HEK293T (cell line): ENCODE results near the gene GOLGA7B.
A peak's percentile ranks its signal among the peaks of the same experiment; 100 is the strongest.

Experiments
- CTCF ChIA-PET: fragments of 350-600 bp; formaldehyde crosslinking; extraction: SDS; loops from one replicate; lab custom pipeline; 2021; ENCODE audit warnings: antibody characterized with exemption, inconsistent platforms; lab: Yijun Ruan, JAX
- POLR2A ChIA-PET: fragments of 350-600 bp; formaldehyde crosslinking; extraction: SDS; loops from one replicate; lab custom pipeline; 2020; ENCODE audit warnings: antibody characterized with exemption, inconsistent platforms; lab: Yijun Ruan, JAX
- DNase-seq: peaks from one replicate; pipeline ENCODE4 v3.0.0; 2012; ENCODE audit warnings: mixed read lengths; ENCODE audit errors: extremely low spot score
- ARNT ChIP-seq: fragments of 450-650 bp; IDR thresholded peaks from 2 replicates; pipeline ENCODE4 v1.6.1; 2017; ENCODE audit warnings: mild to moderate bottlenecking
- BHLHE40 ChIP-seq: fragments of 450-650 bp; IDR thresholded peaks from 2 replicates; pipeline ENCODE4 v1.6.1; 2016; ENCODE audit warnings: mild to moderate bottlenecking, moderate library complexity, borderline replicate concordance
- CTBP1 ChIP-seq: fragments of 450-650 bp; IDR thresholded peaks from 2 replicates; pipeline ENCODE4 v1.6.1; 2016; ENCODE audit warnings: borderline replicate concordance
- ELF4 ChIP-seq: fragments of 450-650 bp; IDR thresholded peaks from 2 replicates; pipeline ENCODE4 v1.6.1; 2017; ENCODE audit warnings: antibody characterized with exemption
- FOXA1 ChIP-seq: fragments of 450-650 bp; IDR thresholded peaks from 2 replicates; pipeline ENCODE4 v1.6.1; 2016; ENCODE audit warnings: mild to moderate bottlenecking
- FOXK2 ChIP-seq: fragments of 450-650 bp; IDR thresholded peaks from 2 replicates; pipeline ENCODE4 v1.6.1; 2016; ENCODE audit warnings: mild to moderate bottlenecking
- FOXM1 ChIP-seq: fragments of 450-650 bp; IDR thresholded peaks from 2 replicates; pipeline ENCODE4 v1.6.1; 2017; ENCODE audit warnings: mild to moderate bottlenecking, borderline replicate concordance
- HDGF ChIP-seq: fragments of 450-650 bp; IDR thresholded peaks from 2 replicates; pipeline ENCODE4 v1.6.1; 2017; ENCODE audit warnings: antibody characterized with exemption, borderline replicate concordance
- L3MBTL2 ChIP-seq: fragments of 450-650 bp; conservative IDR thresholded peaks from 2 replicates; pipeline ENCODE4 v1.6.1; 2016; ENCODE audit warnings: mild to moderate bottlenecking
- LEF1 ChIP-seq: fragments of 450-650 bp; IDR thresholded peaks from 2 replicates; pipeline ENCODE4 v1.6.1; 2017; ENCODE audit warnings: mild to moderate bottlenecking, borderline replicate concordance
- NFRKB ChIP-seq: fragments of 450-650 bp; IDR thresholded peaks from 2 replicates; pipeline ENCODE4 v1.6.1; 2016; ENCODE audit warnings: mild to moderate bottlenecking, moderate library complexity
- SP1 ChIP-seq: fragments of 450-650 bp; IDR thresholded peaks from 2 replicates; pipeline ENCODE4 v1.6.1; 2017
- SUZ12 ChIP-seq: fragments of 450-650 bp; IDR thresholded peaks from 2 replicates; pipeline ENCODE4 v1.6.1; 2016; ENCODE audit warnings: mild to moderate bottlenecking
- TARDBP ChIP-seq: fragments of 450-650 bp; IDR thresholded peaks from 2 replicates; pipeline ENCODE4 v1.6.1; 2016
- ZNF384 ChIP-seq: fragments of 450-650 bp; IDR thresholded peaks from 2 replicates; pipeline ENCODE4 v1.6.1; 2016
- TF ChIP-seq, protein P1 (sequence below): fragments of 450-650 bp; IDR thresholded peaks from 2 replicates; pipeline ENCODE4 v1.6.1; 2016

The GOLGA7B gene

DNA sequence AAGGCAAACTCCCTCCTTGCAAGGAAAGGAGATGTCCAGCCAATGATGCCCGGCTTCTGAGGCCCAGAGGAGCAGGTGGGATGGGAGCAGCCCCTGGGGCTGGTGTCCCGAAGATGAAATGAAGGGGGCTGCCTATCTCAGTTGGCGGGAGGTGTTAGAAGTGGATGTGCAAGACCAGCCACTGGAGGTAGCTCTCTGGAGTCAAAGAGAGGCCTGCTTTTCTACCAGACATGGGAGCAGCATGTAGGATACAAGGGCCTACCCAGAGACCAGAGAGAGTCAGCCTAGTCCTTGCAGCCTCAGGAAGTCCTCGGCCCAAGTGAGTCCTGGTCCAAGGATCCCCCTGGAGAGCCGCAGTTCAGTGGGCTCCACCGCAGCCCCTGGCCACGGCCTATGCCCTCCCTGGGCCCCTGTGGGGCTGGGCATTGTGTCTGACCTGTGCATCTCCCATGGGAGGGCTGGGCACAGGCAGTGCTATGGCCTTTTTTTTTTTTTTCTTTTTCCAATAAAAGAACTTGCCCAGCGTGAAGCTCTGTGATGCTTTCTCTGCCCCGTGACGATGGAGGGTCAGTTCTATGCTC lies 17.7 kb downstream of the GOLGA7B start:
- POLR2A ChIA-PET: no interaction called here
- CTCF ChIA-PET: interaction anchor here (0.6 to 3.3 kb wide), 3 partner anchors 21 to 107 kb away, joined by 3 to 15 read pairs (median 7); no protein-coding TSS in a partner anchor

DNA sequence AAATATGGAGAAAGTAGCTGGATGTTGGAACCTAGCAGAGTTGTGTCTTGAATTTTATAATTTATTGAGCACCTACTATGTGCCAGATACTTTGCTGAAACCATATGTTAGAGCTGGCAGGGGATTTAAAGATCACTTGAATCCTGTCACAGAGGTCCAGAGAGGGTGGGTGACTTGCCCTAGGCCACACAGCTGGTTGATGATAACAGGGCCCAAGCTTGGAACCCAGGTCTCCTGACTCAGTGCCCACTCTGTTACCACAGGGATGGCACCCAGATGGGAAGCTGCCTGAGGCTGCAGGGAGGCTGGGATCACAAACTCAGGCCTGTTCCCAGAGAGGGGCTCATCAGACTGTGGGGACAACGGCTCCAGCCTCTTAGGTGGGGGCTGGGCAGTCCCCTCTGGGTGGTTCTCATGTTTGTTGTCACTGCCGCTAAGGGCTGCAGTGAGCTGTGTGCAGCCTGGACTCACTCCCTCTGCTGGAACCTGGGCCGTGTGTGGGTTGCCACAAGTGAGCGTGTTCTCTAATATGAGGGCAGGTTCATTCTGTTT lies 18.6 kb downstream of the GOLGA7B start:
- POLR2A ChIA-PET: no interaction called here
- TF ChIP-seq ZNF384 (no peak), FOXM1 (no peak), SP1 (no peak), SUZ12 (no peak), FOXA1 (no peak), NFRKB (no peak), HDGF (no peak), TARDBP (no peak), ARNT (no peak), ELF4 (no peak), BHLHE40 (no peak), CTBP1 (no peak), L3MBTL2 (no peak), FOXK2 (no peak), LEF1 (no peak)
- TF ChIP-seq, protein P1, sequence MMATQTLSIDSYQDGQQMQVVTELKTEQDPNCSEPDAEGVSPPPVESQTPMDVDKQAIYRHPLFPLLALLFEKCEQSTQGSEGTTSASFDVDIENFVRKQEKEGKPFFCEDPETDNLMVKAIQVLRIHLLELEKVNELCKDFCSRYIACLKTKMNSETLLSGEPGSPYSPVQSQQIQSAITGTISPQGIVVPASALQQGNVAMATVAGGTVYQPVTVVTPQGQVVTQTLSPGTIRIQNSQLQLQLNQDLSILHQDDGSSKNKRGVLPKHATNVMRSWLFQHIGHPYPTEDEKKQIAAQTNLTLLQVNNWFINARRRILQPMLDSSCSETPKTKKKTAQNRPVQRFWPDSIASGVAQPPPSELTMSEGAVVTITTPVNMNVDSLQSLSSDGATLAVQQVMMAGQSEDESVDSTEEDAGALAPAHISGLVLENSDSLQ: no peak

More for the DNA sequence above, 17.7 kb downstream of the GOLGA7B start:
- no peak for TF ChIP-seq FOXK2
- no peak for TF ChIP-seq ELF4
- TF ChIP-seq LEF1: no peak
- no peak for TF ChIP-seq BHLHE40
- no peak for TF ChIP-seq CTBP1
- no peak for TF ChIP-seq SP1
- TF ChIP-seq NFRKB: no peak
- TF ChIP-seq SUZ12: no peak
- no peak for DNase-seq

DNA sequence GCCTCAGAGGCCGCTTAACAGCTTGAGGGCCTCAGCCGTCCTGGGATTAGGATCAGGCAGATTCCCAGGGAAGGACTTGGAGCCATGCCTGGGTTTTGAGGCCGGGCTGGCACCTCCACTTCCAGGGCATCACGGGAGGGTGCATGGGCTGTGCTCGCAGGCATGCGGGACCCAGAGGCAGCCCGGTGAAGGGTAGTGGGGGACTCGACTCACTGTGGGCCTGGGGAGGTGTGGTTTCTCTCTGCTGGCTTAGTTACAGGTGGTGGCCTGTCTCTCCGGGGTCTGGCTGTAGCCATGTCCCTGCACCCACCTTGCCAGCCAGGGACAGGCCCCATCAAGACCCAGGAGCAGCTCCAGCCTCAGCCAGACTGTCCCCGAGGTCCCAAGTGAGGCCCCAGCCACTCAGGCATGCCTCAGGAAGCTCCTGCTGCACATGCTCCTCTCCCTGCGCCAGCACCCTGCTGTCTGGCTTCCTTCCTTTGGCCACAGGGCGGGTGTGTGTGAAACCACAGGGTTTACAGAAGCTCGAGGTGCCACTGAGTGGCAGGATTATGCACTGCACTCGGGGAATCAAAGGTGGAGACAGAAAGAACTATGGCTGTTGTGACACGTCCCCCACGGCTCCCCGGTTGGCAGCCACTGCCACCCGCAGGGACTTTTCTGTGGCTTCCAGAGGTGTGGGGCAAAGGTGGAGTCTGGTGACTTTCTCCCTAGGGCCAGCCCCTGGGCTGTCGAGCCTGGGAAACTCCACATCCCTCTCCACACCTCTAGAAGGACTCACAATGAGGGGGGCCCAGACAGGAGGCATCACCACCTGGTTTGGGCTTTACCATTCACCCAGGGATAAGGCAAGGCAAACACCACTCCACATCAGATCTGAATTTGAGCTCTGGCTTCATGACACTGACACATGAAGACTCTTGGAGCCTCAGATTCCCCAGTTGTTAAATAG lies 19.7 kb downstream of the GOLGA7B start:
- CTCF ChIA-PET: interaction anchor here (0.6 to 3.3 kb wide), 12 partner anchors 8 to 173 kb away, joined by 3 to 15 read pairs (median 4); no protein-coding TSS in a partner anchor

More for the DNA sequence above, 18.6 kb downstream of the GOLGA7B start:
- DNase-seq: no peak
- CTCF ChIA-PET: interaction anchor here (0.6 to 3.3 kb wide), 4 partner anchors 20 to 108 kb away, joined by 3 to 15 read pairs (median 6); no protein-coding TSS in a partner anchor

DNA sequence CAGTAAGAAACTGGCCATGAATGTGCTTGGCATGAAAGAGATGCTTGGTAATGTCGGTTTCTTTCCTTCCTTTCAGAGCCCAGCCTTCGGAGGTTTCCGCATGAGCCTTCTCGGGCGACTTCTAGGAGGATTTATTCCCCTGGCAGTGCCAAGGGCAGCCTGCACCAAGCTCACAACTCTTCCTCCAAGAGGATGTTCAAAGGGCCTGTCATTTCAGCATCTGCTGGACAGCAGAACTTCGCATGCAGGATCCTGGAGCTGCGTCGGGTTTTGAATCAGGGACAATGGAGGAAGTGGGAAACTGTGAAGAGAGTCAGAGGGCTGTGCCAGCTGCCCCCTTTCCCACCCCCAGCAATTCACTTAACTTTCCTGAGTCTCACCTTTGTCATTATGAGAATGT lies 21.3 kb downstream of the GOLGA7B start:
- ChIA-PET POLR2A (no interaction called here), CTCF (interaction anchor here (0.5 to 1.4 kb wide), 3 partner anchors 34 to 176 kb away, joined by 3 to 5 read pairs (median 3); no protein-coding TSS in a partner anchor)
- TF ChIP-seq ZNF384 (no peak), HDGF (no peak), TARDBP (no peak), ELF4 (no peak), ARNT (no peak), SUZ12 (no peak), SP1 (no peak)
- TF ChIP-seq, protein P1: no peak
- no peak for DNase-seq

More for the DNA sequence above, 19.7 kb downstream of the GOLGA7B start:
- DNase-seq: peak; percentile 92
- TF ChIP-seq LEF1 (no peak), SP1 (no peak), ARNT (no peak), SUZ12 (no peak)
- TF ChIP-seq, protein P1: peak; percentile 78
- POLR2A ChIA-PET: interaction anchor here (0.6 kb wide), 1 partner anchor 8 kb away, joined by 3 read pairs; no protein-coding TSS in a partner anchor

DNA sequence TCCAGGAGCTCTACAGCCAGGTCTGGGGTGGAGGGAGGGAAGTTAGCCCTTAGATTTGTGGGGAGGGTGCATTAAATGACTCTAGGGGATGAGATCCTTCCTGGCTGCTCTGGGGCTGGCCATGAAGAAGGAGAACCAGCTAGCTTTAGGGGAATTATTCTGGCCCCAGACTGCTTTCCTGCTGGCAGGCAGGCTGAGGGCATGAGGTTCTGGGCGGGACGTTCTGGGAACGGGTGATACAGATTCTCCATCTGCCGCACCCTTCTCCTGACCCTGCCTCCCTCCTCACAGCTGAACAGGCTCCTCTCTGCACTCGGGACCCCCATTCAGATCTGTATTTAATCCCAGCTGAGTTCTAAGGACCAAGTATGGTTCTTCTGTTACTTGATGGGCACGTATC lies 23.9 kb downstream of the GOLGA7B start:
- POLR2A ChIA-PET: no interaction called here
- no peak for TF ChIP-seq FOXM1
- TF ChIP-seq LEF1: no peak
- TF ChIP-seq, protein P1: no peak
- TF ChIP-seq ZNF384: no peak
- no peak for TF ChIP-seq FOXK2
- TF ChIP-seq ELF4: no peak
- no peak for TF ChIP-seq L3MBTL2
- DNase-seq: no peak
- CTCF ChIA-PET: no interaction called here
